Cerebellar cortex (tissue), 1 donor: ENCODE data around the gene NSL1.

Source experiments
- DNase-seq: peaks from one replicate; pipeline ENCODE4 v3.0.0-alpha.2; 2015; ENCODE audit warnings: low spot score

Gene NSL1

DNA sequence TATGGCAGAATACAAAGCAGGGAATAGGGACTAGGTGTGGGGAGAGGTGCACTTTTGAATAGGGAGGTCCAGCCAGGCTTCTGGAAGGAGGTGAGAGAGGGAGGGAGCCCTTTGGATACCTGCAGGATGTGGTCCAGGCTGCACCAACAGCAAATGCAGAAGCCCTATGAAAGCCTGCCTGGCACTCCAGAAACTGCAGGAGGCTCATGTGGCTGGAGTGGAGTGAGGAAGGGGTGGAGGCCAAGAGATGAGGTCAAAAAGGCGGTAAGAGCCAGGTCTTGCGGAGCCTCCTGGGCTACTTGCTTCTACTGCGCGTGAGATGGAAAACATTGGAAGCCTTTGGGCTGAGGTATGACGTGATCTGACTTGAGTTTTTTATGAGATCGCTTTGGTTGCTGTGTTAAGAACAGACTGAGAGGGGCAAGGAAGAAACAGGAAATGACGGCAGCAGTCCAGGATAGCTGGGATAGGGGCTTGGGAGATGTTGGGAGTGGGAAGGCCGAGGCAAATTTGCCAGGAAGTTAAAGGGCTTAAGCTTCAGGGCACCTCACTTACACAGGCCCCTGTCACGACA lies 87.5 kb downstream of the NSL1 start:
- DNase-seq, result no peak

DNA sequence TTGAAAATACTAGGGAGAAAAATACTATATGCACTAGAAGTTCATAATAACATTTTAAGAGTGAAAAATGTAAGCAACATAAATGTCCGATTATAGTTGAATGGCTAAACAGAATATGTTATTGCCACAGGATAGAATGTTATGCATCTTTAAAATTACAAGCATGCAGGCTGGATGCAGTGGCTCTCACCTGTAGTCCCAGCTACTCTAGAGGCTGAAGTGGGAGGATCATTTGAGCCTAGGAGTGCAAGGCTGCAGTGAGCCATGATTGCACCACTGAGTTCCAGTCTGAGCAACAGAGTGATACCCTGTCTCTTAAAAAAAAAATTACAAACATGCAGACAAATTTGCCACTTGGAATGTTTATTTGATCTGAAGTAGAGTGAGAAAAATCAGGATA lies 88.9 kb downstream of the NSL1 start:
- no peak for DNase-seq

DNA sequence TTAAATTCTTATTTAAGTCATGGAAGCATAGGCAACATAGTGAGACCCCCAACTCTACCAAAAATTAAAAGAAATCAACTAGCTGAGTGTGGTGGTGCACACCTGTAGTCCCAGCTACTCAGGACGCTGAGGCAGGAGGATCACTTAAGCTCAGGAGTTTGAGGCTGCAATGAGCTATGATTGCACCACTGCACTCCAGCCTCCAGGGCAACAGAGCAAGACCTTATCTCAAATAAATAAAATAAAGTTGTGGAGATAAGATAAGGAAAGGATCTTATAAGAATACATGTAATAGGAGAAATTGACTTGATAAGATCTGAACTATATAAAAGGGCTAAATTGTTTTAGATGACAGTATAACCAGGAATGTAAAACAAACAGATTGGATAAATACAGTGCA lies 89.7 kb downstream of the NSL1 start:
- no peak for DNase-seq

DNA sequence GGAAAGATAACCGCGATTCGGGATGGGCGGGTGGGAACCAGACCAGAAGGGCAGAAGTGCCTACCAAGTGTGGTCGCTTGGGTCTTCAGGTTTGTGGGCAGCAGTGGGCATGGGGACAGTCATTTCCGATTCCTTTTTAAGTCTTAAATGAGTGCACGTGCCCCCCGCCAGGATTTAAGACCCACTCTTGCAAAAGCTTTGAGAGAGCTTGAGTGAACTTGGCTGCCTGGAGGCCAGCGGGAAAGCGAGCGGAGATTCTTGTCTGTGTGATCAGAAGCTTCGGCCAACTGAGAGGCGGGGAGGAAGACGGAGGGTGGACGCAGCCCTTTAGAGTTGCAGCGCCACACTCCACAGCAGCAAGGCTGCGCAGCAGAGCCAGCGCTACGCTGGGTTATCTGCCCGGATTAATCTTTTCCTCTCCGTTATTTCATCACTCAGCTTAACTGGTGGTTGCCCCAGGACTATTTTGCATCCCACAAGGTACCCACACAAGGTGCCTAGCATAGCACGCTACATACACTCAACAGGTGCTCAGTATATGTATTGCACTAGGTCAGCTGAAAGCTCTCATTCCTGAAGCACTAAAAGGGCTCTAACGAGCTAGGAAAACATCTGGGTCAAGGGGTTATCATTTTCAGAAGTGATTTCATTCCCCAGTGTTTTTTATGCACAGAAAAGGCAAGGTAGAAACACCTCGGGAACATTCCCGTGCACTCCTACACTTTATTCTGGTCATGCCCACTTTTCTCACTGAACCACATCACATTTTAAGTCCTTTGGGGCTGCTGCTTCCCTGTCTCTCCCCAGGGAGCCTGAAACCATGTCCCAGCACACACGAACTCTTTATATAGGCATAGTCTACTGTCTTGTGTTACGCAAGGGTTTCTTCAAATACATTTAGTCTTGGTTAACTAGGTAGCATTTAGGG lies 90.4 kb downstream of the NSL1 start:
- DNase-seq, result peak; percentile 38

DNA sequence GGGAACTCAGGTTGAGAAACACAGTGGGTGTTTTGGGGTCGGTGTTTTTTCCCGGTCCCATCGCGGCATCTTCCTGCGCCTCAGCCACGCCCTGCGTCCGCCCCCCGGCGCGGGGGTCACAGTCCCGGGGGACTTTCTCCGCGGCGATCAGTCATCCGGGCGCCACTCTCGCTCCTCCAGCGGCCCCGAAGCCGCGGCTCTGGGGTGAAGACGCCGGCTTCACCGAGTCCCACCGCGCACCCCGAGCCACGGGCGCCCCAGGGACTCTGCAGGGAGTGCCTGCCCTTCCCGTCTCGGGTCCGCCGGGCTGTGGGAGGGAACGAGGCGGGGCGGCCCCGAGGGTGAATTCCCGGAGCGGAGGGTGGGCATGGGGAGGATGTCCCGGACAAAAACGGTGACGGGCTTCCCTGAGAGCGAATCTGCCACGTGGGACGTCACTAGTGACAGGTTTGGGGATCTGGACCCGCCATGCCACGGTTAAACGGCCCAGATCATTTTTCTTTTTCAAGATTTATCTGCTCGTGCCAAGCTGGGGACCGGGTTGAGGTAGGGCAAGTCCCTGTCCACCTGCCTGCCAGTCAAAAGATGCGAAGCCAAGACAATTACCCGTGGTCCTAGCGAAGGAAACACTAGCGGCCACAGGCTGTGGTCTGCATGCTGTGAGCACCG lies 91.2 kb downstream of the NSL1 start:
- peak; percentile 11 for DNase-seq

DNA sequence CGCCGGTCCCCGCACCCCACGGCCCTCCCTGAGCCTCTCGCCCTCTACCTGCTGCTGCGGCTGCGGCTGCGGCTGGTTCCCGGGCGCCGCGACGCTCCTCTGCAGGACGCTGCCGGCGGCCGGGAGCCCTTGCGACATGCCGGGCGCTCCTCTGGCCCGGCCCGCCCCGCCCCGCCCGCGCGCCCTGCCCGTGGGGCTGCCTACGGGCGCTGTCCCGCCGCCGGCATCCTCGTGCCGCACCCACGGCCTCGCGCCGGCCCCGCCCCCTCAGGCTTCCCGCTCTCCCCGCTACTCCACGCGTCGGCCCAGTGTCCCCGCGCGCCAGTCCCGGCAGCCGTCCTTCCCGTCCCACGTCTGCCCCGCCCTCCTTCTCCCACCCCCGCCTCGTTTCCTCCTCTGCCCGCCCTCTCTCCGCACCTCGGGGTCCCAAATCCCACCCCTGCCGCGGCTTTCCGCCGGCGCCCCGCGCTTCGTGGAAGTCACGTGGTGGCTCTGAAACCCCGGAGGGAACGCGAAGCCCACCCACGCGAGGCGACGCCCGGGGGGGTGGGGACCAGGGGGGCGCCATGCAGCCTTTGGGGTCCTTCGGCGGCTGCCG lies 91.9 kb downstream of the NSL1 start, which contains the start of gene BATF3:
BATF3 (minus strand) TSS at position 216 of the 598 bp plus-strand sequence; CDS start at position 138, 78 bp downstream.
- DNase-seq, result no peak

DNA sequence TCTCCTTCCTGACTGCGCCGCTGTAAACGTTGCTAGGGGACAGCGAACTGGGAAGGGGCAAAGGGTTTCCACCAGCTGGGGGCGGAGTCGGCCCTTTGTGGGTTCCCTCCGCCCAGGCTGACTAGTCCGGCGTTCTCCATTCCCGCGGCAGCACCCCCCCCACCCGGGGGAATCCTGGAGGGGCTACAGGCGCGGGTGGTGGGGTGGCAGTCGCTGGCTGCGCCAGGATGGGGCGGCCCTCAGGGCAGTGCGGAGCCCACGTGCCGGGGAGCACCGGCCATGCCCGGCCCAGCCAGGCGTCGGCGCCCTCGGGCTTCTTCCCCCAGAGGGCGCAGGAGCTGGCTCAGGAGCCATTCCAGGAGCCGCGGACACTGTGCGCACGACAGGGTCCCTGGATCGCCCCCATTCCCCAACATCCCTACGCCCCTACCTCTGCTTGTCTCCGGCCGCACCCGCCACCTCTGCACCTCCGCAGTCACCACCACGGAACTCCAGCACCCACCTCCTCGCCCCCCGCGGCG lies 92.4 kb downstream of the NSL1 start:
- DNase-seq, result peak; percentile 31

DNA sequence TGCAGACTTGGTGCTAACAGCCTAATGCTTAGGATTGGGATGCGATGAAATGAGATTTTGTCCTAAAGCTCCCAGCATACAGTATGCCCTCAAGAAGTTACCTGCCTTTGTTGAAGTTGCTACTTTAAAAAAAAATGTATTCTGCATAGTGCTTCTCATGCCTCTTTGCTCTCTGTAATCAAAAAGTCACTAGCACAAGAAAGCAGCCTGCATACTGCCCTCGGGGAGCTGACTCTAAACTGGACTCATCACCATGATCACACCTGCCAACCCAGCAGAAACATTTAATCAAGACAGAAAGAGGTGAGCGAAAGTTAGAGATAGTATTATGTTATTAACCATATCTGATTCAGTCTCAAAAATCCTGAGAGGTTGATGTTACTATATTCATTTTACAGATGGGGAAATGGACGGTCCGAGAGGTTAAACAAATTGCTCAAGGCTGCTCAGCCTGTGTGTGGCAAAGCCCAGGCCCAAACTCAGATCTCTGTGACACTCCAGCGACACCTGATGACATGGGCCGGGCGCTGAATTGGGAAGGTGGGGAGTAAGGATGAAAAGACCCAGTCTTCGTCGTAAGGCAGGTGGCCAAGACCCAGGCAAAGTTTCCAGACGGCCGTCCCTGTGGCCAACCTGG lies 93.0 kb downstream of the NSL1 start:
- no peak for DNase-seq

DNA sequence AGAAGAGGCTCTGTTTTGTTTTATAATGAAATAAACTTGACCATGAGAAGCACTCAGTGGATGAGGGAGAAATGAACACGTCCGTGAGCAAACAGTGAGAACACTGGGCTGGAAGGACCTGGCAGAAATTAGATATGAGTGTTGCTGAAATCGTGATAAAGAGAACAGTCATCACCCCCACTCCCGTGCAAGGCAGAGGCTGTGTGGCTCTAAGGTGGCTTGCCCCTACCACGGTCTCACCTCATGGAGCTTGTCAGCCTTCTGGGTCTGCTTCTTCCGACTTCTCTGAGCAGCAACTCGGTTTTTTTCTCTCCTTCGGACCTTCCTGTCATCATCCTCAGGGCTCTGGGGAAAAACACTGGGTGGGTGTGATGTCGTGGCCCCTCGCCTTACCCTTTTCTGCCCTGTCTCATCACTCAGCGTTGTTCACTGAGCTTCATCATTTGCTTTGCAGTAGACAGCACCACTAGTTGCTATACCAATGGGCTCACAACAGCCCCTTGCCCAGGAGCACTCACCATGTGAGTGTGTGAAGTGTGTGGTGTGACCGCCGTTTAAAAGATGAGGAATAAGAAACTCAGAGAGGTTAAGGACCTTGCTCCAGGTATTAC lies 94.8 kb downstream of the NSL1 start:
- no peak for DNase-seq

DNA sequence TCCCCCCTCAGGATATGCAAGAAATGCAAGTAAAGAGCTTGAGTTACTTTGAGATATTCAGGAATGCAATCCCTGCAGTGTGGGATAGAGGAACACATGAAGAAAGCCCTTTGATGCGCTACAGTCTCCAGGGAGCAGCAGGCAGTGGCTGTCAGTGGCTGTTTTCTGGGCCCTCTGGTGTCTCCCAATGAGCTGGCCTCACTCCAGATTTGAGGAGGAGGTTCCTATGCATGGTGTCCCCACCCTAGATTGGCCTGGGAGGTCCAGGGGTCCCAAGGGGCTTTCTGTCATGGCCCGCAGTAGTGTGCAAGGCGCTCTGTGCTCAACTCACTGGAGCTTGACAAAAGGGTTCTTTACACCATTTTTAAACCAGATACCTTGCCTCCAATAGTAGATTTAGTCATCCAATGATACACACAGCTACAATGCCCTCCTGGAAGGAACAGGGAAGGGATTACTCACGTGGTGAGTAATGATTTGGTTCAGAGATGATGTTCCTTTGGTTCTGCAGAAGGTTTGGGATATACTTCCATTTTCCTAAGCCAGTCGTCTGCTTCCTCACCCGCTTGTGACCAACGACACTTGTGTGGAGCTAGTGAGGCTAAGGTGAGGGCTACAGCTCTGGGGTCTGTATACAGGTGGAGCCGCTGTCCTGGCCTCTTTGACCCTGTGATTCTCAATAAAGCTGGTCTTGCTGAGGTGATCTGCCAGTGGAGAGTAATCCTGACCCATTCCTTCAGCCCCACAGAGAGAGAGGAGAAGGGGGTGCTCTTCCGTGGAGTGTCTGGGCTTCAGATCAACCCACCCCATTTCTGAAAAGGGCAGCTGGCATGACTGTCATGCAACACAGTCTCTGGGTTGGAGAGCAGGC lies 98.6 kb downstream of the NSL1 start:
- DNase-seq, result no peak

DNA sequence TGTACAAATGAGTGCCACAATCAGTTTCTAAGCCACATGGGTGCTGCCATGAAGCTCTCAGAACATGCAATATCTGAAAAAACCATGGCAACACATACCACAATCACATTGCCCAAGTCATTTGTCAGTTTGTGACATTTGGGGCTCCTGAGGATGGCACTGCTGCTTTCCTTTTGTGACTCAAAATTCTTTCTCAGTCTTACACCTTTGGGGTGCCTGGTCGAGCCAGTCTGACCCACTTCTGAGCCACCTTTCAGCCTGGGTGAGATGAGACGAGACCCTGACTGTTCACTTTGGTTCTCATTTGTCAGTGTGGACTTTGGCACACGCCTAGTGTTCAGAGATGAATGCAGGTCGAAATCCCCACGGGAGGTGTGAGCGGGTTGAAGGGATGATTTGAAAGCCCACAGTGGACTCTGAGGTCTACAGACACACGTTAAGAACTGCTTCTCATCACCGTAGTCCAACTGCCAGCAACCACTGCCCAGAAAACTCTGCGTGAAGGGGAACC lies 100.0 kb downstream of the NSL1 start:
- no peak for DNase-seq

DNA sequence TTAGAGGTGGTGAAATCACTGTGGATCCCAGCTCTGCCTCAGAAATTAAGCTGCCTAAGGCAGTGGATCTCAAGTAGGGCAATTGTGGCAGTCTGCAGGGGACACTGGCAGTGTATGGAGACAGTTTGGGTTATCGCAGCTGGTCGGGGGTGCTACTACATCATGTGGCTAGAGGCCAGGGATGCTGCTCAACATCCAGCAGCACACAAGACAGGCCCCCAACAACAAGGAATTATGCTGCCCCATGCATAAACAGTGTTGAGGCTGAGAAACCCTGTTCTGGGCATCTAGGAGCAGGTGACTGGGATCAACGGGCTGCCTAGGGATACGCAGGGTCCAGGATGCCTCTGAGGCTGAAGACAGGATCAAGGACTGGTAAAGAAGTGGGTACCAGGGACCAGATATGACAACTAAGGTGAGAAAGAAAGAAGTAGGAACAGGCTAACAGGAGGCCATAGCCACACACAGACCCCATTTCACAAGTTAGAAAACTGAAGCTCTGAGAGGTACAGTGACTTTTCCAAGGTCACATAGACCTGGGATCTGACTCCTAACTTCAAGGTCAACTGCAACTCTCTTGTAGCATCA lies 100.7 kb downstream of the NSL1 start:
- DNase-seq, result no peak

DNA sequence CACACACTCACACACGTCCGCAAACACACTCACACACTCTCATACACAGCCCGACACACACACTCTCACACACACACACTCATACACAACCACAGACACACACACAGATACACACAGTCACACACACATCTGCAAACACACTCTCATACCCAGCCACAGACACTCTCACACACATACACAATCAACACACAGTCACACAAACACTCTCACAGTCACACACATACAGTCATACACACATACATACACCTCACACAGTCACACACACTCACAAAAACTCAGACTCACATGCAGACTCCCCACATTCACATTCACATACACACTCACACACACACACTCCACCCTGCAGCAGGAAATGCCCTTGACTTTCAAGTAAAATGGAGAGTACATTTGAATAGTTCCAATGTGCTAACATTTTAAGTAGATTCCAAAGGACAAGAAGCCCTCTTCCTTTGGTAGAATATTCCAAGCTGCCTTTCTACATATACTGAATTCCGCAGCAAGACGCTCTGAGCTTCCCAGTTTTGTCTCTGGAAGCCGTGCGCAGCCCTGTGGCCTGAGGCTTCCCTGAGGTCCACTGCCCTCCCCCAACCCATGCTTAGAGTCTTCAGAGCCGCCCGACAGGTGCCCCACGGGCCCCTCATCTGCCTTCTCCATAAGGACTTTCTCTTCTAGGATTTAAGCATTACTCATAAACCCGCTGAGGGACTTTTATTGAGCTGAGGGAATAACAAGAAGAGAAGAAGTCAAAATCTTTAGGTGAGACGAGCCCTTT lies 101.6 kb downstream of the NSL1 start:
- DNase-seq, result no peak

DNA sequence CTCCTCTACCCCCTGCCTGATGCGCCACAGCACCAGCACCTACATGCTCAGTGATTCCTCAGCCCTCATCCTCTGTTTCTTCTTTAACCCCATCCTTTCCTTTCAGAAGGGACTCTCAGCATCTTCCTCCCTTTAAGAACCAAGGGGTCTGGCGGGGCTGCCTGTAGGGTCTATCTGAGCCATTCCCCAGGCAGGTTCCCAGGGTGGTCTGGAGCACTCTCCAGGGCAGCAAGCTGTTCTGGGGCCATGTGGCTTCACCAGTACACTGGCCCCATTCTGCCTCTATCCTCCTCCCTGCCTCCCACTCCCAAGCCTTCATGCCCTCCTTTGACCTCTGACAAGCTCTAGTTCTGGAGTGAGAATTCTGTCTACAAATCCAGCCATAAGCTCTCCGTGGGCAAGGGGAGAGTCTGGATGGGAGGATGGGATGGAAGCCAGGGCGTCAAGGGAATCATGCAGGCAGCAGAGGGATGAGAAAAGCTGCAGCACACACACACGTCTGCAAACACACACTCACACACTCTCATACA lies 102.3 kb downstream of the NSL1 start:
- DNase-seq, result no peak

DNA sequence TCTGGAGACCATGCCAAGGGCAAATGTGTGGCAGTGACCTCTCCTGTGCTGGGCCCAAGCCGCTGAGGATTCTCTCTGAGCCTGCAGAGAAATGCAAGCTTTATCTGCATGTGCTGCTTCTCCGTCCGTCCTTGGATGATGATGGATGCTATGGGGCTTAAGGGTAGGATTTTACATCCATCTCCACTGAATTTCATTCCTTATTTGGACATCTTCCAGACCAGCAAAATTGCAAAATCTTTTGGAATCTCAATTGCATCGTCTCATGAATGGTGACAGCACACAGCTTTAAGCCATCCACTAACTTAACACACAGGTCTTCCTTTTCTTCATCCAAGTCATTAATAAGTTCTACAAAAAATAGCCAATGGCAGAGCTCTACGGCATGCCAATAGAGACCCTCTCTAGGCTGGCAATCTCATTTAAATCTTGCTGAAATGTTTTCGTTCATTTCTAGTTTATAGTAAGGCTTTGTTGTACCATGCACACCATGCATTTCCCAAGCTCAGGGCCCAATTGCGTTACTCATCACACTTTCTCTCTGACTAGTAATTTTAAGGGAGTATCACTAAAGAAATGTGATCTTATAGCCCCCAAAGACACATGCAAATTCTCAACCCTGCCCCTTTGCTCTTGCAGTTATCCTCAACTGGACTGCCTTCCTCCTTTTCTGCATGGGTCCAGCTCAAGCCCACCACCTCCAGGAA lies 103.1 kb downstream of the NSL1 start:
- no peak for DNase-seq

DNA sequence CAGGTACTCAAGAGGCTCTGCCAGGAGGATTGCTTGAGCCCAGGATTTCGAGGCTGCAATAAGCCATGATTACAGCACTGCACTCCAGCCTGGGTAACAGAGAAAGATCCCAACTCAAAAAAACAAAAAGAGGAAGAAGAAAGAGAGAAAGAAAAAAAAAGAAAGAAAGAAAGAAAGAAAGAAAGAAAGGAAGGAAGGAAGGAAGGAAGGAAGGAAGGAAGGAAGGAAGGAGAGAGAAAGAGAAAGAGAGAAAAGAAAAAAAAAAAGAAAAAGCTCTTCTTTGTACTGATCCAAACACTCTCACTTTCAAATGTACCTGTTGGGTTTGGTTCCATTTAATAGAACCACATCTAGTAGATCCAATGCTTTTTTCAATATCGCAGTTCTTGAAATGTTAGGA lies 103.8 kb downstream of the NSL1 start:
- no peak for DNase-seq

DNA sequence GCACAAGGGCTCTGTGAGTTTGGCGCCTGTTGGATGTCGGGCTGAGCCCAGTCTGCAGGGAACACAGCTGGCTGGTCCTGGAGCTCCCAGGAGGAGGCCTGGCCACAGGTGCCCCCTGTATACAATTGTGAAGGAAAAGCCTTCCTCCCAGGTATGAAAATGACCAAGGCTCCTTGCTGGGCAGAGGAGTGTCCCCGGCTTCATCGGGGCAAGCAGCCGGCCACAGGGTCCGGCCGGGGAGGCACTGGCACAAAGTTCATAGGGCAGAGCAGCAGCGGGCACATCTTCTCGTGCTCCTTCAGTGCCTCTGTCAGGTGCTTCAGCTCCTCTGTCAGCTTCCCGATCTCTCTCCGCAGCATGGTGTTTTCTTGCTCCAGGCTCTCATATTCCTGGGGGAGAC lies 105.0 kb downstream of the NSL1 start:
- no peak for DNase-seq

DNA sequence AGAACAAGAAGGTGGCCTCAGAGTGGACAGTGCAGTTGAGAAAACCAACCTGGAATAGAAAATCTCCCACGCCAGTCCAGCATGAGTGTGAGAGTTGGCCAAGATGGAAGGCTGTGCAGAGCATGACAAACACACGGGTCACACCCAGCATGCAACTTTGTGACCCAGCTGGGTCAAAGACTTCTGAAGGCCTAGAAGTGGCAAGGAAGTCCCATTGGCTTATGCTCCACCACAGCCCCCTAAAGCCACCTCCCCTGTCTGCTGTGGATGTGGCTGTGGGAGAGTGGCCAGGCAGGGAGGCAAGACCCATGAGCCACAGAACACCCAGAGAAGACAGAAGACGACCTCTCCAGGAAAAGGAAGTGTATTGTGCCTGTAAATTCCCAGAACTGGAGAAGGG lies 105.5 kb downstream of the NSL1 start:
- no peak for DNase-seq
